GM10266 (cell line): Measurements from ENCODE around the gene ZNF45.

Experiments
- DNase-seq: peaks from one replicate; pipeline ENCODE4 v3.0.0; 2012; ENCODE audit errors: extremely low spot score
- CTCF ChIP-seq: IDR thresholded peaks from 2 replicates; pipeline ENCODE4 v1.5.1; 2012; ENCODE audit warnings: mild to moderate bottlenecking, low read depth; ENCODE audit not compliant: control insufficient read depth, insufficient read depth; ENCODE audit errors: missing control alignments

The ZNF45 gene

GRCh38 chr19:43939557-43940260, 4.6 kb upstream of the ZNF45 start:
- DNase-seq, result no peak
- no peak for TF ChIP-seq CTCF

GRCh38 chr19:43936188-43936587, 1.1 kb upstream of the ZNF45 start:
- DNase-seq, result no peak
- TF ChIP-seq CTCF, result no peak

GRCh38 chr19:43934055-43934984, 762 bp downstream of the ZNF45 start:
- no peak for DNase-seq
- no peak for TF ChIP-seq CTCF

GRCh38 chr19:43928820-43929219, 6.3 kb downstream of the ZNF45 start:
- DNase-seq, result no peak
- no peak for TF ChIP-seq CTCF

GRCh38 chr19:43923875-43924274, 11.2 kb downstream of the ZNF45 start:
- no peak for DNase-seq
- TF ChIP-seq CTCF, result no peak

- DNase-seq, result no peak
- TF ChIP-seq CTCF, result no peak
Observed at GRCh38 chr19:43914051-43914450, 21.0 kb downstream of the ZNF45 start.

GRCh38 chr19:43913383-43913782, 21.7 kb downstream of the ZNF45 start:
- DNase-seq, result no peak
- no peak for TF ChIP-seq CTCF
